RWPE1 (cell line): Measurements from ENCODE around the gene C16orf74.

Source experiments
- CTCF ChIA-PET: fragments of 350-600 bp; sonication (Branson Sonifier 250); formaldehyde crosslinking; extraction: SDS; loops from one replicate; lab custom pipeline; 2021; lab: Yijun Ruan, JAX
- POLR2A ChIA-PET: fragments of 400-600 bp; formaldehyde crosslinking; extraction: SDS; loops from one replicate; lab custom pipeline; 2020; ENCODE audit warnings: antibody characterized with exemption; ENCODE audit not compliant: low non-redundant PET; lab: Yijun Ruan, JAX
- DNase-seq: peaks from one replicate; pipeline ENCODE4 v3.0.0; 2012; ENCODE audit warnings: low spot score
- H3K27ac ChIP-seq: fragments of 450-650 bp; 2 replicates; pipeline ENCODE4 v1.5.1; 2017
- CTCF ChIP-seq: fragments of 450-650 bp; conservative IDR thresholded peaks from 2 replicates; pipeline ENCODE4 v1.5.1; 2017; ENCODE audit warnings: low read depth, mild to moderate bottlenecking

Gene C16orf74

GRCh38 chr16:85657996-85658395, 92.9 kb downstream of the C16orf74 start:
- 0 out of 2 replicates have a peak overlapping the region, but pooled peaks have one; percentile 19 for H3K27ac ChIP-seq
- ChIA-PET CTCF (interaction anchor here (0.6 to 0.7 kb wide), 2 partner anchors 14 to 249 kb away, joined by 3 read pairs; no protein-coding TSS in a partner anchor), POLR2A (no interaction called here)
- no peak for TF ChIP-seq CTCF
- DNase-seq: no peak
